SK-N-MC (cell line): ENCODE results near the gene USP28.

ENCODE experiments used
- EZH2 ChIP-seq: fragments of 200-600 bp; sonication (generic); IDR thresholded peaks from one replicate; pipeline ENCODE4 v1.6.1; 2017; ENCODE audit warnings: antibody characterized with exemption
- FOXP2 ChIP-seq: optimal IDR thresholded peaks from 2 replicates; pipeline ENCODE3; 2011; ENCODE audit warnings: mild to moderate bottlenecking, moderate library complexity; ENCODE audit not compliant: insufficient read depth; ENCODE audit errors: extremely low read length, control extremely low read depth

DNA sequence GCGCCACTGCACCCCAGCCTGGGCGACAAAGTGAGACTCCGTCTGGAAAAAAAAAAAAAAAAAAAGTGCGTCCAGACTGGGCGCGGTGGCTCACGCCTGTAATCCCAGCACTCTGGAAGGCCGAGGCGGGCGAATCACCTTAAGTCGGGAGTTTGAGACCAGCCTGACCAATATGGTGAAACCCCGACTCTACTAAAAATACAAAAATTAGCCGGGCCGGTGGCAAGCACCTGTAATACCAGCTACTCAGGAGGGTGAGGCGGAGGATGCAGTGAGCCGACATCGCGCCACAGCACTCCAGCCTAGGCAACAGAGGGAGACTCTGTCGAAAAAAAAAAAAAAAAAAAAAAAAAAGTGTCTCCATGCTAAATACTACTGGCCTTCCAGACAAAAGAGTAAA is 1.3 kb downstream of the USP28 start:
- no peak for TF ChIP-seq EZH2
- TF ChIP-seq FOXP2: no peak
